RPMI8226 (cell line): ENCODE measurements around the gene LIN28A.
"Not testable (repeated sequence)": the region's sequence is repeated elsewhere in the genome, so short reads cannot be mapped to it uniquely, and the experiment has no call there.

Experiments used
- DNase-seq: peaks from one replicate; pipeline ENCODE4 v3.0.0-alpha.2; 2015

The LIN28A gene

GRCh38 chr1:26410706-26411623, at the start of gene LIN28A:
Gene LIN28A, plus strand, starts transcription at chr1:26410817. Its CDS starts 75 bp downstream, at chr1:26410892.
- no peak for DNase-seq

GRCh38 chr1:26361605-26362122, 49.0 kb upstream of the LIN28A start:
- DNase-seq = no peak

GRCh38 chr1:26362331-26362730, 48.3 kb upstream of the LIN28A start:
- no peak for DNase-seq

GRCh38 chr1:26363549-26364448, 46.8 kb upstream of the LIN28A start:
- peak; percentile 91 for DNase-seq

- DNase-seq = no peak
Measured at GRCh38 chr1:26364956-26365355, 45.7 kb upstream of the LIN28A start.

- DNase-seq = no peak
Measured at GRCh38 chr1:26367441-26367840, 43.2 kb upstream of the LIN28A start.

- no peak for DNase-seq
Measured at GRCh38 chr1:26368006-26368405, 42.6 kb upstream of the LIN28A start.

GRCh38 chr1:26368486-26368885, 42.1 kb upstream of the LIN28A start:
- DNase-seq = no peak

- DNase-seq = no peak
Measured at GRCh38 chr1:26370591-26371382, 39.8 kb upstream of the LIN28A start.

- DNase-seq = no peak
Measured at GRCh38 chr1:26372039-26372438, 38.6 kb upstream of the LIN28A start.

GRCh38 chr1:26372611-26373010, 38.0 kb upstream of the LIN28A start, which contains the start of gene ZNF683:
Gene ZNF683, minus strand, starts transcription at chr1:26372750. Its CDS starts 4,179 bp downstream, at chr1:26368571.
- DNase-seq = not testable (repeated sequence)

- no peak for DNase-seq
Measured at GRCh38 chr1:26373281-26373680, 37.3 kb upstream of the LIN28A start.

- DNase-seq = no peak
Measured at GRCh38 chr1:26373789-26374188, 36.8 kb upstream of the LIN28A start.

- not testable (repeated sequence) for DNase-seq
Measured at GRCh38 chr1:26374361-26374760, 36.3 kb upstream of the LIN28A start.

- DNase-seq = no peak
Measured at GRCh38 chr1:26375081-26375480, 35.5 kb upstream of the LIN28A start.

GRCh38 chr1:26376050-26376449, 34.6 kb upstream of the LIN28A start:
- no peak for DNase-seq

- peak; percentile 29 for DNase-seq
Measured at GRCh38 chr1:26378088-26378878, 32.3 kb upstream of the LIN28A start.

- no peak for DNase-seq
Measured at GRCh38 chr1:26378879-26379251, 31.8 kb upstream of the LIN28A start.

- DNase-seq = no peak
Measured at GRCh38 chr1:26384076-26384475, 26.5 kb upstream of the LIN28A start.

- DNase-seq = not testable (repeated sequence)
Measured at GRCh38 chr1:26385063-26385462, 25.6 kb upstream of the LIN28A start.

GRCh38 chr1:26387447-26387846, 23.2 kb upstream of the LIN28A start:
- DNase-seq = no peak
